Measurements from ENCODE around the gene DENND1A.
A peak's percentile ranks its signal among the peaks of the same experiment; 100 is the strongest.

DENND1A gene

GRCh38 chr9:123368536-123369153 lies 561.3 kb downstream of the DENND1A start:
- no peaks in the 10 kb centered on the region for H3K4me1 ChIP-seq (ENCODE audit: control insufficient read depth, insufficient read depth, low read length)
- no peak overlapping the region for H3K9ac ChIP-seq (ENCODE audit: low read depth, low read length)
- H3K36me3 ChIP-seq (ENCODE audit: insufficient read depth, low read length) = no peaks in the 10 kb centered on the region
- H3K4me3 ChIP-seq (ENCODE audit: low read length) = no peak overlapping the region
- H3K27me3 ChIP-seq (ENCODE audit: control insufficient read depth, insufficient read depth, low read length) = peaks cover 53% of the 10 kb centered on the region
- H3K4me2 ChIP-seq (ENCODE audit: low read length) = no peak overlapping the region
- H3K9me3 ChIP-seq (replicated peaks; ENCODE audit: low read length) = no peaks in the 10 kb centered on the region

GRCh38 chr9:123368023-123368422 lies 561.9 kb downstream of the DENND1A start:
- H3K4me1 ChIP-seq (ENCODE audit: control insufficient read depth, insufficient read depth, low read length) = no peaks in the 10 kb centered on the region
- H3K36me3 ChIP-seq (ENCODE audit: insufficient read depth, low read length) = no peaks in the 10 kb centered on the region
- peaks cover 49% of the 10 kb centered on the region for H3K27me3 ChIP-seq (ENCODE audit: control insufficient read depth, insufficient read depth, low read length)
- no peaks in the 10 kb centered on the region for H3K9me3 ChIP-seq (replicated peaks; ENCODE audit: low read length)
- no peak overlapping the region for H3K9ac ChIP-seq (ENCODE audit: low read depth, low read length)
- H3K4me3 ChIP-seq (ENCODE audit: low read length) = no peak overlapping the region
- H3K4me2 ChIP-seq (ENCODE audit: low read length) = no peak overlapping the region

- Histone ChIP-seq H3K36me3 (ENCODE audit: insufficient read depth, low read length) (no peaks in the 10 kb centered on the region), H3K4me2 (ENCODE audit: low read length) (no peak overlapping the region), H3K9me3 (replicated peaks; ENCODE audit: low read length) (no peaks in the 10 kb centered on the region), H3K4me1 (ENCODE audit: control insufficient read depth, insufficient read depth, low read length) (no peaks in the 10 kb centered on the region), H3K27me3 (ENCODE audit: control insufficient read depth, insufficient read depth, low read length) (peaks cover 32% of the 10 kb centered on the region), H3K4me3 (ENCODE audit: low read length) (no peak overlapping the region), H3K9ac (ENCODE audit: low read depth, low read length) (no peak overlapping the region)
Measured at GRCh38 chr9:123365881-123366528, 563.9 kb downstream of the DENND1A start.

GRCh38 chr9:123365287-123365880 lies 564.5 kb downstream of the DENND1A start:
- Histone ChIP-seq H3K36me3 (ENCODE audit: insufficient read depth, low read length) (no peaks in the 10 kb centered on the region), H3K9ac (ENCODE audit: low read depth, low read length) (no peak overlapping the region), H3K9me3 (replicated peaks; ENCODE audit: low read length) (no peaks in the 10 kb centered on the region), H3K27me3 (ENCODE audit: control insufficient read depth, insufficient read depth, low read length) (peaks cover 27% of the 10 kb centered on the region), H3K4me1 (ENCODE audit: control insufficient read depth, insufficient read depth, low read length) (no peaks in the 10 kb centered on the region), H3K4me3 (ENCODE audit: low read length) (no peak overlapping the region), H3K4me2 (ENCODE audit: low read length) (no peak overlapping the region)

- Histone ChIP-seq H3K36me3 (ENCODE audit: insufficient read depth, low read length) (no peaks in the 10 kb centered on the region), H3K4me3 (ENCODE audit: low read length) (no peak overlapping the region), H3K4me2 (ENCODE audit: low read length) (peak overlapping the region; percentile 15), H3K9me3 (replicated peaks; ENCODE audit: low read length) (no peaks in the 10 kb centered on the region), H3K27me3 (ENCODE audit: control insufficient read depth, insufficient read depth, low read length) (peaks cover 17% of the 10 kb centered on the region), H3K9ac (ENCODE audit: low read depth, low read length) (no peak overlapping the region), H3K4me1 (ENCODE audit: control insufficient read depth, insufficient read depth, low read length) (no peaks in the 10 kb centered on the region)
Measured at GRCh38 chr9:123364241-123364824, 565.6 kb downstream of the DENND1A start.

- H3K4me3 ChIP-seq (ENCODE audit: low read length) = no peak overlapping the region
- H3K9me3 ChIP-seq (replicated peaks; ENCODE audit: low read length) = no peaks in the 10 kb centered on the region
- no peak overlapping the region for H3K9ac ChIP-seq (ENCODE audit: low read depth, low read length)
- no peaks in the 10 kb centered on the region for H3K4me1 ChIP-seq (ENCODE audit: control insufficient read depth, insufficient read depth, low read length)
- H3K4me2 ChIP-seq (ENCODE audit: low read length) = no peak overlapping the region
- H3K27me3 ChIP-seq (ENCODE audit: control insufficient read depth, insufficient read depth, low read length) = peaks cover 10% of the 10 kb centered on the region
- H3K36me3 ChIP-seq (ENCODE audit: insufficient read depth, low read length) = no peaks in the 10 kb centered on the region
Measured at GRCh38 chr9:123362856-123363255, 567.1 kb downstream of the DENND1A start.

GRCh38 chr9:123361731-123362510 lies 568.0 kb downstream of the DENND1A start:
- H3K4me2 ChIP-seq (ENCODE audit: low read length) = no peak overlapping the region
- H3K4me3 ChIP-seq (ENCODE audit: low read length) = no peak overlapping the region
- no peak overlapping the region for H3K9ac ChIP-seq (ENCODE audit: low read depth, low read length)
- no peaks in the 10 kb centered on the region for H3K36me3 ChIP-seq (ENCODE audit: insufficient read depth, low read length)
- peaks cover 9% of the 10 kb centered on the region for H3K27me3 ChIP-seq (ENCODE audit: control insufficient read depth, insufficient read depth, low read length)
- H3K9me3 ChIP-seq (replicated peaks; ENCODE audit: low read length) = no peaks in the 10 kb centered on the region
- no peaks in the 10 kb centered on the region for H3K4me1 ChIP-seq (ENCODE audit: control insufficient read depth, insufficient read depth, low read length)

- H3K4me1 ChIP-seq (ENCODE audit: control insufficient read depth, insufficient read depth, low read length) = no peaks in the 10 kb centered on the region
- H3K9ac ChIP-seq (ENCODE audit: low read depth, low read length) = no peak overlapping the region
Measured at GRCh38 chr9:123361086-123361730, 568.7 kb downstream of the DENND1A start.

DNA sequence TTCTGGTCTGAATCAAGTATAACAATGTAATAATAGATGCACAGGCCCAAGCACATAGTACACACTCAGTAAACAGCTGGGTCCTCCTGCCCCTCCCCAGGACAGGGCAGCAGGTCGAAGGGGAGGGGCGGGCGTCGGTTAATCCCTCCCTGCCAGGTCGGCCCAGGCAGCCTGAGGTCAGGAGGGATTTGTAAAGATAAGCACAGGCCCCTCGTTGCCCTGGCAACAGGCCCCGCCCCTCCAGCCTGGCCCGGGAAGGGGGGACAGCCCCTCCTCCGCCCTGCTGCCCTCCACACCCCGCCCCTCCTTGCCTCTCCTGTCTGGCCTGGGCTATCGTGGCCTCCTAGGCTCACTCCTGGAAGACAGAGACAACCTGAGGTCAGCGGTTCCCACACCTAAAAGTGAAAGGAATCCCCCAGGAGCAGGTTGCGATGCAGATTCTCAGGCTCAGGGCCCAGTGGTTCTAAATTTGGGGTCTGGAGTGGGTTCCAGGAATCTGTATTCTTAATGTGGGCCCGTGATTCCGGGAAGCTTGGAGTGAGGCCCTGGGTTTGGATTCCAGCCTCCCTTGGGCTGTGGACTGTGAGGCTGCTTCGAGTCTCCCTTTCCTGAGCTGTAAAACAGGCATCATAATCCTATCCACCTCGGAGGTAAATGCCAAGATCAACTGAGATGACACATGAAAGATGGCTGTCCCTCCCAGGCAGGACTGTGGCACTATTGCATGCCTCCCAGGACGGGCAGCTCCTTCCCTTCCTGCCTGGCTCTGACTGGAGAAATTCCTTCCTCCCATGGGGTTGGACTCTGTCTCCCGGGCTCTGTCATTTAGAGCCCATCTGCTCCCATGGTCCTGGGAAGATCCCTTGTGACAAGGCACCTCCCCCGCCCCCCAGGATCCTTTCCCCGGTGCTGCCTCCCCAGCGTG lies 569.5 kb downstream of the DENND1A start:
- Histone ChIP-seq H3K9me3 (replicated peaks; ENCODE audit: low read length) (no peaks in the 10 kb centered on the region), H3K4me3 (ENCODE audit: low read length) (no peak overlapping the region), H3K4me1 (ENCODE audit: control insufficient read depth, insufficient read depth, low read length) (no peaks in the 10 kb centered on the region), H3K4me2 (ENCODE audit: low read length) (no peak overlapping the region), H3K27me3 (ENCODE audit: control insufficient read depth, insufficient read depth, low read length) (peaks cover 12% of the 10 kb centered on the region), H3K9ac (ENCODE audit: low read depth, low read length) (no peak overlapping the region), H3K36me3 (ENCODE audit: insufficient read depth, low read length) (no peaks in the 10 kb centered on the region)

More at GRCh38 chr9:123361086-123361730, 568.7 kb downstream of the DENND1A start:
- no peak overlapping the region for H3K4me2 ChIP-seq (ENCODE audit: low read length)
- peaks cover 12% of the 10 kb centered on the region for H3K27me3 ChIP-seq (ENCODE audit: control insufficient read depth, insufficient read depth, low read length)
- H3K4me3 ChIP-seq (ENCODE audit: low read length) = no peak overlapping the region
- H3K36me3 ChIP-seq (ENCODE audit: insufficient read depth, low read length) = no peaks in the 10 kb centered on the region
- H3K9me3 ChIP-seq (replicated peaks; ENCODE audit: low read length) = no peaks in the 10 kb centered on the region

- no peak overlapping the region for H3K9ac ChIP-seq (ENCODE audit: low read depth, low read length)
- H3K36me3 ChIP-seq (ENCODE audit: insufficient read depth, low read length) = no peaks in the 10 kb centered on the region
- H3K27me3 ChIP-seq (ENCODE audit: control insufficient read depth, insufficient read depth, low read length) = peaks cover 12% of the 10 kb centered on the region
- H3K4me3 ChIP-seq (ENCODE audit: low read length) = no peak overlapping the region
- no peaks in the 10 kb centered on the region for H3K4me1 ChIP-seq (ENCODE audit: control insufficient read depth, insufficient read depth, low read length)
- no peak overlapping the region for H3K4me2 ChIP-seq (ENCODE audit: low read length)
- no peaks in the 10 kb centered on the region for H3K9me3 ChIP-seq (replicated peaks; ENCODE audit: low read length)
Measured at GRCh38 chr9:123359546-123359945, 570.4 kb downstream of the DENND1A start.

Measured in skeletal muscle satellite cell (primary cell).